T-helper 22 cell (primary cell): ENCODE data around the gene HLCS.

ENCODE experiments used
- DNase-seq: peaks from one replicate; pipeline ENCODE4 v3.0.0-alpha.2; 2020; ENCODE audit warnings: low read depth

HLCS gene

DNA sequence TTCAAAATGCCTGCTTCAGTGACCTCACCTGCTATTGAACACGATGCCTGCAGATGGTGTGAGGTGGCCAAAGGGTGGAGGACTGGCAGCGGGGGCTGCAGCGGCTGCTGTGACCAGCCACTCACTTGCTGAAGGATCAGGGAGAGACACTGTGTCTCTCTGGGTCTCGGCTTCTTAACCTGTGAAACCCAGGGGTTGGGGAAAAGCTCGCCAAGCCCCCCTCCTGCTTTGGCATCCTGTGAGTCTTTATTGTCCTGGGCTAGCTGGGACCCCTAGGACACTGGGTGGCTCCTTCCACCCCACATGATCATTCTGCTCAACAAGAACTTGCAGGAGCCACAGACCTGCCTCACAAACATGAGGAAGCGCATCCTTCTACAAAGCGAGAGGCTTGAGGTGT lies 154.7 kb downstream of the HLCS start:
- DNase-seq = no peak

DNA sequence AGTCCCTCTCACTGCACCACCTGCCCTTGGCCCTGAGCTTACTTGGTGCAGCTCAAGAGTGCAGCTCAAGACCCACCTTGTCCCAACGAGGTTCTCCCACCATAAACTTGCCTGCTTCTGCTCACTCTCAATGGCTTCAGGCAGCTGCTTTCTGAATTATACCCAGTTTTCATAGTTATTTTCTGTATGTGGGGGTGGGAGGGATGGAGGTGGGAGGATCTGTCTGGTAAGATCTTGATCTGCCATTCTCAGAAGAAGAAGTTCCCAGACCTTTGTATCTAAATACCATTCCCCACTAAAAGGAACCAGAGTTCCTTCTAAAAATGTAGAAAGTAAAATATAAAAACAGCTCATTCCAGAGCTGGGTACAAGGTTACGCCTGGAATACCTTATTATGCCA lies 156.0 kb downstream of the HLCS start:
- DNase-seq = no peak

DNA sequence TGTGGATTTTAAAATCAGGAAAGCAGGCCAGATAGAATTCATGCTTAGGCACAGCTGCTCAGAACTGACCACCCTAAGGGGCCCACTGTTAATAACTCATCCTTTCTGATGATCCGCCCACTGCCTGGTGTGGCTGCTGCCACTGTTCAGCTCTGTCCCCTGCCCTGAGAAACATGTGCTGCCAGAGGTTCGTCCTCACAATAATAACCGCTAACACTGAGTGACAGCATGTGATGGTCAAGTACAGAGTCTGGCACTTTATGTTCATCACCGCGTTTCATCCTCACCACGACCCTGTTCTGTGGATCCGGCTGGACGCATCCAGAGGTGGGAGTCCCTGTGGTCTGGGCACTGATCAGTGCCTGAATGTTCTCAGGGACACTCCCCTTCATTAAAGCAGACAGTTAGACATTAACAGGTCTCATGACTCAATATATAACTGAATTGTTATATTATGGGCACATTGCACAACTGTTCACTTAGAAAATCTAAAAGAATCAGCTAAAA lies 159.0 kb downstream of the HLCS start:
- DNase-seq = no peak

DNA sequence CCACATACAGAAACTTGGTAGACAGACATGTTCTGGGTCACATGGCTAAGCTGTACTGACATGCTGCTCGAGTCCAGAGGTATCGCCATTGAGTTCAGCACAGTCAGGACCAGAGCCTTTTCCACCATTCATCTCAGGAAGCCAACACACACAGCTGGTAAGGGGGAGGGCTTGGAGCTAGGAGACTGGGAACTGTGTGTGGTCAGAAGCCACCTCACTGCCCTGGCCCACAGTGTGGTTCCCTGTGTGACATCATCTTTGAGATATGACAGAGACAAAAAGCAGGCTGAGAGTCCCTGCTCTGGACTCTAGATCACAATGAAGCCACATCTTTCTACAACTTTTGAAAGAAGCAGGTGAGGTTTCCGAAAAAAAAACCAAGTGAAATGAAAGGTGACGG lies 160.4 kb downstream of the HLCS start:
- no peak for DNase-seq

DNA sequence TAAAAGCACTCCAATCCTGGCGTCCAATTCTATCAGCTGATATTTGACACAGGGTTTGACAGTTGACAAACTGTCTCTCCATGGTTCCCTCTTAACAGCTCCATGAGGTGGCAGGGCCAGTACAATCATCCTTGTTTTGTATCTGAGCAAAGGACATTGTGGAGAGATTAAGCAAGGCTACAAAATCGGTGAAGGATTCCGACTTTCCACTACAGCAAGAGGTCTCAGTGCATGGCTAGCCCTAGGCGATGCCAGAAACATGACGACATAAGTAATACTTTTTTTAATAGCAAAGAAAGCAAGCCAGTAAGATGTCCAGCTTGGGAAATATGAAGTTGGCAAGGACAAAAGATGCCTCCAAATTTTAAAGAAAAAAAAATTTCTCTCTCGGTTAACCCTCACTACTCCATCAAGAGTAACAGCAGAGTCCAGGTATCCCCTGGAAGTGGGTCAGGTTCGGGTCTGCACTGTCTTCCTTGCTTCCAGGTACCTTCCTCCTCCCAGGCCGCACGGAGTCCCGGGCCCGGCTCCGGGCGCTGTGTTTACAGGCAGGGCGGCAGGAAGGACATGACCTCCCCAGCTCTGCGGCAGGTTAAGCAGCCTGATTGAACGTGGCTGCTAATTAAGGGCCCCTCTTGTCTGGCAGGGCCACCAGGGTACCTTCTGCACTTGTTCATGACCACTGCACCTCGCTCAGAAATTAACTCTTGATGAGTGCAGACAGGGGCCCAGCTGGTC lies 161.4 kb downstream of the HLCS start:
- no peak for DNase-seq

DNA sequence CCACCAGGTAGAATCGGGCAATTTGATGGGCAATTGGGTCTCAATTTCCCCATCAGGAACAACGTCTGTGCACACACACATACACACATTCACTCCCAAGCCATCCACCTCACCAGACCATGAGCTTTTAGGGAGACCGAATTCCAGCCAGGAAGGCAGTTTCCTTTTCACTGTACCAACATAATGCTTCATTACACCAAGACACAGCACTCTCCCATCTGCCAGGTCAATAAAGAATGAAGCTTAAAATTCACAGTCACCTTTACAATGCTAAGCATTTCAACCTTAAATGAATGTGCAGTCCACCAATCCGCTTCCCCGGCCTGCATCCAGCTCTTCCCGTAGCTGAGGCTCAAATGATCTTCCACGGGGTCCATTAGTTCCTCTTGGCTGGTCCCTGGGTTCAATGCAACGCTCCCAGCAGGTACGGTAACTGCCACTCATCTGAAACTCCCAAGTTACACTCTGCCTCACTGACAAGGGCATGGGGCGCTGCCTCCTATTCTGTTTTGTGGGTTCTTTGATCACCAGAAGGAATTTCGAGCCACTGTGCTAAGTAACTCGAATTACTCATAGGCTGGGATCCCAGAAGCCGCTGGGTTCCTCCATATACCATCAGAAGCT lies 162.5 kb downstream of the HLCS start:
- DNase-seq = no peak

DNA sequence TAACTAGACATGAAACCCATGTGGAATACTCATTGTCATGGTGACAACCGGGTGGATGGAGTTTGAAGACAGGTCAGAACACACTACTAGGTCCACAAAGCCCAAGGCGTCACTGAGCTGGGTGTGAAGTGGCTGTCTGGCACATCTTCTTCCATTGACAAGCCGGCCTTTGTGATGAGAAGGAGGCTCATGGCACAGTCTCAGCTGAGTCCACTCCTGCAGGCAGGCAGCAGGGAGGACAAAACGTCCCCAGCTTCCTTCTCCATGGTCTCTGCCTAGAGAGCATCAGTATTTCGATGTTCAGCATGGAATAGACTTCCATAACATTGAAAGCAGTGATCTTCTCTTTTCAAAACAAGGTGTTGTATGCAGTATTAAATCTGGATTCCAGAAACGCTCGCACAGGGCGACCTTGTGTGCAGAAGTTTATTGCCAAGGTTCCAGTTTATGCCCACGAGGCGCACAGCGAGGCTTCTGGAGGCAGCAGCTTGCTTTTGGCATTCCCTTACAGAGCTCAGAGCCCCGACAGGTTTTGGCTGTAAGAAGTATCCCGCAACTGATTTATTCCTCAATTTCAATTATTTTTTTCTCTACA lies 163.3 kb downstream of the HLCS start:
- DNase-seq = no peak

DNA sequence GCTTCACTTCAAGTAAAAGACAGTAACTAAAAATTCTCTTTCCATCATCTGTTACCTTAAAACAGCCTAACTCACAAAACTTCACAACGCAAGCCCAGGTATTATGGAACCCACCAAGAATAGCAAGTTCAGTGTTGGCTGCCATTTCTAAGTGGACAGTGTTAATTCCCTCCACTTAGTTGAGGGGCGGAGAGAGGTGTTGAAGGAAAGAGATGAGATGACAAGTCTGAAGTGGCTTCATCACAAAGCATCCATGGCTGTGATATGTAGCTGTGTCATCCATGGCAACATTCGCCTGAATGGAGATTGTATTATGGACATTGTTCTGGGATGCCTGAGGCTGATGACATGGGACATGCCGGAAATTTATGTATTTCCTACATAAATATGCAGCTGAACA lies 165.7 kb downstream of the HLCS start:
- no peak for DNase-seq

DNA sequence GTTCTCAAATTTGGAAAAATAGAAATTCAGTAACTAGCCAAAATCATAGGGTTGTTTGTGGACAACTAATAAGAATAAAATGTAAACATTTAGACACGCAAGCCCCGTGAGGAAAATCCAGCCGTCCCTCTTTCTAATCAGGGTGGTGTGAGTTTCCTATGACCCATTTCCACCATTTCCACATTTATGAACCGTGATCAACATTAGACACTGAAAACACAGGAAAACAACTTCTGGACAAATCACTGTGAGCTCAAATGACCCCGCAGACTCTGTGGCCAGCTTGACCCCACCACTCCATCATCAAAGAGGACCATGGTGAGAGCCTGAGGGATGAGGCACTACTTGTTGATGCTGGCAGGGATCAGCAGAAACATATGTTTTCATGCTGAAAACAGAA lies 166.6 kb downstream of the HLCS start:
- DNase-seq = no peak

DNA sequence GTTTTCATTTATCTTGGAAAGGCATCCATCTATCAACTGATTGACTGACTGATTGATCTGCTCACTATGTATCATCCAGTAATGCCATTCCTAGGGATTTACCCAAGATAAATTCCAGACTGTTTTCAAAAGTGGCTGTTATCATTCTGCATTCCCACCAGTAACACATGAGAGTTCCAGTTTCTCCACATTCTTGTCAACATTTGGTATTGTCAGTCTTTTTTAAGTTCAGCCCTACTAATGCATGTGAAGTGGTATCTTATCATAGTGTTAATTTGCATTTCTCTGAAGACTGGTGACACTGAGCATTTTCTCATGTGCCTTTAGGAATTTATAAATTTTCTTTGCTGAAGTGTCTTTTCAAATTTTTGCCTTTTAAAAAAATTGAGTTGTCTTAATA lies 168.0 kb downstream of the HLCS start:
- no peak for DNase-seq

DNA sequence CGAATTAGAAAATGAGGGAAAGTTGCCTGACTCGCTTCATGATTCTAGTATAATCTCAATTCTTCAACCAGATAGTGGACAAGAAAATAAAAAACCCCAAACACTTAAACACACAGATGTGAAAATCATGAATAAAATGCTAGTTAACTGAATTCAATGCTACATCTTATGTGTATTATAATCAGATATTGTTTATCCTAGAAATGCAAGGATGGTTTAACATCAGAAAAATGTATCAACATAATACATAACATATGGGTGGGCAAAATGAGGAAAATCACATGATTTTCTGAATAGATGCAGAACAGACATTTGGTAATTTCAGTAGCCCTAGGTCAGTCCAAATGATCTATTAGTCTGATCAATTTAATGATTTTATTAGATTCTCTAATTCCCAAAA lies 170.4 kb downstream of the HLCS start:
- no peak for DNase-seq

DNA sequence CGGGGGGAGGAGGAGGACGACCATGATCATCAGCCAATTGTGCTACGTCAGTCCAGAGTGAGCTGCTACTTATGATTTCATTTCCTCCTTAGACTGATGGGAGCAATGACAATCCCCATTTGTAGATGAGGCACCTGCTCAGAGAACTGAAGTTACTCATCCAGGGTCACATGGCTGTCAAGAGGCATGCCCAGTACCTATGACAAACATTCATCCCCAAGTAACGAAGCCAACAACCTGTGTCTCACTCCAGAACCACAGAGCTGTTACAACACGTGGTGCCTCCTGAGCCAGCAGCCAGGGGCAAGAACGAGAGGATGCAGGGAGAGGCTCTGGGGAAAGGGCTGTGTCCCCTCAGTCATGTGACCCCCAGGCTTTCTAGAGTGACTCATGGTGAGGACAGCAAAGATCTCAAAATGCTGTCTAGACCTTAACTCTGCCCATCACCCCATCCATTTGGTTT lies 173.9 kb downstream of the HLCS start:
- DNase-seq = no peak

DNA sequence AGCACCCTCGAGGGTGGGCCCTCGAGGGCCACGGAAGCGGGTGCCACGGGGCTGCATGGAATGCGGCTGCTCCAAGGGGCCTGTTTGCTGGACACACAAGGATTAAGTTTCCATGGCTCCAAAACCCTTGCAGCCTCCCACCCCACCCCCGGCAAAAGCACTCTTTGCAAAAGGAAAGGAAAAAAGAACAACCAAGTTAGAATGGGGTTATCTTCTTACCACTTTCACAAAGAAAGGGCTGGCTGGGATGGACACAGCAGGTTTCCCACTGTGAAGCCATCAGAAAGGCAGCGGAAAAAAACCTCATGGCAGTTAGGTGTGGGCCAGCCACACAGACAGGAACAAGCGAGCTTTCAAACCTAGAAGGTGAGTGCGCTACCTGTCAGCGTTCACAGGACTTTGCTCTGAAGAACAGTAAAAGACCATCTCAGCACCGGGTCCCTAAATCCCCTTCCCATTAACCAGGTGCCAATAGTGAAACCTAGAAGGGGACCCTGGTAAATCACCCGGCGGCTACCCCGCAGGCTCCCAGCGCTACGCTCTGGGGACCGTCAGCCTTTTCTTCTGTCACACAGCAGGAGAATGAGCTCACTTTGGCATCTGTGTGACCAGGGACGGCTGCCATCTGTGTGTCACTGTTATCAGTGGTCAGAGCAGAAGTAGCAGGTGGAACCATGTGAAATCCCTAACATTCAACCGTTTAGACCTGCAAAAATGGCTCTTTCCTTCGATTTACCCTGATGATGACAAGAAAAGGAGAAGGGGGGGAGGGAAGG lies 174.6 kb downstream of the HLCS start:
- DNase-seq = no peak

DNA sequence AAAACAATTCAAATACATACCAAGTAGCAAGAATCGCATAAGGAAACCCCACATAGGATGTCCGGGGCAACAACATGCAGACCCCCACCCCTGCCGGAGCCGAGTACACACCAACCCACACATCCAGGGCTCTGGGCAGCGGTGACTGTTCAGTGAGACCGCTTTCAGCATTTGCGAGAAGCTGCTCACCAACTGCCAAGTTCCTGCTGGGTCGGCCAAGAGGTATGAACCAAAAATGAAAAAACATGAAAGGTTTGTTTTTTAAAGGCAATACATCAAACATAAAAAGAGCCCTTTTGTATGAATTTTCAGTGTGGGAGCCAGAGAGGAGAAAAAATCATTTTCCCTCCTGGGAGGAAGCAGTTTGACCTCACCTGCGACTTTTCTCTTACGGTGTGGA lies 175.3 kb downstream of the HLCS start:
- no peak for DNase-seq

DNA sequence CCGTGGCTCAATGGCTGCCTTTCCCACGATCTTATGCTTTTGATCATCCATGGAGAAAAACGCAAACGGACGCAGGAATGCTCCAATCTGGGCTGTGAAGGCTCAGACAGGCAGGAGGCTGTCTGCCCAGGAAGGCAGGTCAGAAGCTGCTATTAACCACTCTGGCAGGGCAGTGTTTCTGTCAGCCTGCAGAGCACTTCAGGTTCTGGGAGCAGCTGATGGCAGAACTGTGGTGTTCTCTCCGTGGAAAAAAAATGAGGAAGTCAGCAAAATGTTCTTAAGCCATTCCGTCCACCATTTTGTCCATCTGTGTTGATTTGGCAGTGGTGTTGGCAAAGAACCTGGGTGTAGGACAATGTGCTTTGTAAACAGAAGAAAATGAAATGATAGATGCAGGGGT lies 175.9 kb downstream of the HLCS start:
- no peak for DNase-seq

DNA sequence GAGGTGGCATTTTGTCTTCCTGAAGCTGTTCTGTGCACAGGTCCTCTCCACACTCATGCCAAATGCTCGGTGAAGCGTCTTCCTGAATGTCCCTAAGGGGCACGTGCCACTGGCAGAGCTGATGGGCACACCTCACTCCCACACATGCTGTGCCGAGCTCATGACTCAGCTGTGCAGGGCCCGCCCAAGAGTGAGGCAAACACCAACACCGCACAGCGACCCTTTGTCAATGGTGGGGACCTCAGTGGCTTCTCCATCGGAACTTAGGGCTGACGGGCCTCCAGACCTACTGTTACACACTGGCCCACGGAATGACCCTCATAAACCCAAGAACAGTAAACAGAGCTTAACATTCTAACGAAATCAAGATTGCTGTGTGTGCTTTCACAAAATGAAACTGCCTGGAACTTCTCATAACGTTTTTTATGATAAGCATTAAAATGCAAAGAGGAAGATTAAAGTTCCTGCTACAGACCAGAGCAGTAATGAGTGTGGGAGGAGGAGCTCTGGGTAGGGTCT lies 178.3 kb downstream of the HLCS start:
- no peak for DNase-seq

DNA sequence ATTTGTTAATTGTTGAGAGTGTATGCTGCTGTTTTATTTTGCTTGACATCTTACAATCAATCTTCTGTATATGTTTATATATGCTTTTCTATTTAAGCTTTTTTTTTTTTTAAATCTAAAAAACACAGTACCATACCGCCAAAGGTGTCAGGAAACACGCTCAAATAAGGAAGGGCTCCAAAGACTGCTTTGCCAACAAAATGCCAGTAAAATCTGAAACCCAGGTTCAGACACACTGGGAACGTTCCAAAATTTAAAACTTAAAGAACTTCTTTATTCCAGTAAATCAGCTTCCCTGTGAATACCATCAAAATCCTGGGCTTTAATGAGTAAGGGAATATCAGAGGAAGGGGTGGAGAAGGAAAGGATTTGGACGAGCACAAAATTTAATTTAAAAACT lies 180.3 kb downstream of the HLCS start:
- DNase-seq = no peak

DNA sequence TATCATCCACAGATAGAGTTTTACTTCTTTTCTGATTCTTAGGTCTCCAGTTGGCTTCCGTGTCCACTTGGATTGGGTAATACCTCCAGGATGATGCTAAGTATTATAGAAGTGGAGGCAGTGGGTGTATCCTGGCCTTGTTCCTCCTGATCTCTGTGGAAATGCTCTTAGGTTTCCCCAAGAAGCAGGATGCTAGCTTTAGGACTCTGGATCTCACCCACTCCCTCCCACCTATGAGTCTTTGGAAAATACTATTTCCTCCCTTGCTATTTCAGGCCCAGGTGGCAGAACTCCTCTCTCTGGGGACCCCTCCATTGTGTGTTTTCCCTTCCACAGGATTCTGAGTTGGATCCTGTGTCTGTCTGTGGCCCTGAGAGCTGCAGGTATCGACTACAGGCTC lies 180.9 kb downstream of the HLCS start:
- DNase-seq = no peak

DNA sequence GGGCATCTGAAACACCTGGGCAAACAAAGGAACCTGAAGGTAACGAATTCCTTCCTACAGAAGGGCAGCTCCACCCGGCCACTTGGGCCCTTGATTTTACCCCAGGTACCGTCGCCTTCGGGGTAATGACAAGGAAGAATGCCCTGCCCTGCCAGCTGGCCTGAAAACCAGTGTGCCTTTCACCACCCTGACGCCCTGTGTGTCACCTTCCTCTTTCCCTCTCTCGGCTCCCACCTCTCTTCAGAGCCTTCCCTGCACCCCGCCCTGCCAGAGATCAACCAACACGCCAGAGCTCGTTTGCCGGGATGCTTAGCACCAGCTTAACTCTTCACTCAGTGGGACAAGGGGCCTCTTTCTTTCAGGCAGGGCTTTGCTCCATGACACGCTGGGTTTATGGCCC lies 181.5 kb downstream of the HLCS start:
- DNase-seq = no peak

DNA sequence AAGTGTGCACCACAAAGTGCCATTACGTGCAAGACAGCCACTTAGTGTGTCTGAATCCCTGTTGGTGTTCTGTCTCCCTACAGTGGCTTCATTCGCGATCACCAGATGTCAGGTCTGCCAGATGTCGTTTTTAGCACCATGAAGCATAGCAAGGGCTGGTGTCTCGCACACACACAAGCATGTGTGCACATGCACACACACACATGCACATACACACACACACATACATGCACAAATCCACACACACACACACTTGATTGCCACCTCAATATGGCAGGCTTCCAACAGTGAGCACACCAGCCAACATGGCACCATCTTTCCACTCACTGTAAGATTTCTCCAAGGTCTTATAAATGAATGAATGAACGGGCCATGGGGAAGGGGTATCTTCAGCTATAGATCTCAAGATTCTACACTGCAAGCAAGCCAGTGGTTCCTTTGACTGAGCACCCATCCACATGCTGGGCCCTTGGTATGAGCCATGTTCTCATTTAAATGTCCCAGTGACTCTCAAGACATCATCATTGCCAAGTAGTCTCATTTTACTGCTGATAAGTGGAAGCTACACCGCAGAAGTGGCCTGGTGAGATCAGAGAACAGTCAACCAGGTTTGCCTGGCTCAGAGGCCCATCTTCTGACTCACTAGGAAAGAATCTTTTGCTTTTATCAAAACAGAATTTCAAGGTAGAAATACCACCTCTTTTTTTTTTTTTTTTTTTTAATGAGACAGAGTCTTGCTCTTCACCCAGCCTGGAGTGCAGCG lies 182.7 kb downstream of the HLCS start:
- no peak for DNase-seq

DNA sequence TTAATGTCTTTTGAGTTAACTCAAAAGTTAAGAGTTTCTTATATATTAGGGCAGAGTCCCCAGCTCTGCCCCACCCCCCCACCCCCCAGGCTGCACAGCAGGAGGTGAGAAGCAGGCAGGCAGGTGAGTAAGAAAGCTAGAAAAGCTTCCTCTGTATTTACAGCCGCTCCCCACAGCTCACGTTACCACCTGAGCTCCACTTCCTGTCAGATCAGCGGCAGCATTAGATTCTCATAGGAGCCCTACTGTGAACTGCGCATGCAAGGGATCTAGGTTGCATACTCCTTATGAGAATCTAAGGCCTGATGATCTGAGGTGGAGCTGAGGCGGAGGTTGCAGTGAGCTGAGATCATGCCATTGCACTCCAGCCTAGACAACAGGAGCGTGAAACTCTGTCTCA lies 185.6 kb downstream of the HLCS start:
- no peak for DNase-seq
